GM12878 (cell line): ENCODE results near the gene POLR3A. TPM values are rescaled to one million over a fixed set of nuclear protein-coding genes. Genes with fewer than 3 reads are reported as not detected.

ENCODE experiments used
- ATAC-seq: fragments of 200-7000 bp; cut with Tn5 transposase; 3 replicates; pipeline ENCODE4 v1.9.1; 2020; ENCODE audit warnings: mild to moderate bottlenecking, moderate library complexity
- BruUV-seq: library from RNA; stranded (reverse); fragments of 400-500 nt; replicated peaks from 2 replicates; lab custom pipeline; 2021; lab: Mats Ljungman, UMichigan
- CTCF ChIA-PET: fragments of 300-600 bp; sonication (Branson Sonifier 250); formaldehyde crosslinking; extraction: SDS; loops from one replicate; lab custom pipeline; 2021; ENCODE audit warnings: inconsistent platforms; lab: Yijun Ruan, JAX
- POLR2A ChIA-PET: fragments of 350-600 bp; formaldehyde crosslinking; extraction: SDS; loops from one replicate; lab custom pipeline; 2021; ENCODE audit warnings: inconsistent platforms; lab: Charles Lee
- RAD21 ChIA-PET: fragments of 300-600 bp; sonication (Branson Sonifier 250); formaldehyde crosslinking; loops from one replicate; lab custom pipeline; 2023; ENCODE audit warnings: antibody characterized with exemption; ENCODE audit not compliant: unreplicated experiment; lab: Charles Lee
- SMC1A ChIA-PET: fragments of 300-600 bp; sonication (Branson Sonifier 250); formaldehyde crosslinking; loops from one replicate; lab custom pipeline; 2023; ENCODE audit not compliant: unreplicated experiment, uncharacterized antibody; lab: Charles Lee
- DNase-seq: peaks from one replicate; pipeline ENCODE4 v3.0.0-alpha.2; 2011; ENCODE audit warnings: low read depth, low spot score
- FAIRE-seq: peaks from 3 replicates; lab custom pipeline; 2011; peaks lifted over from hg19 to GRCh38; lab: Jason Lieb, UNC
- H2AFZ ChIP-seq: 2 replicates; pipeline ENCODE4 v1.6.0; 2011; ENCODE audit warnings: low read depth, low read length, control low read depth; ENCODE audit not compliant: control insufficient read depth
- H3K27ac ChIP-seq: 2 replicates; pipeline ENCODE4 v1.5.1; 2011; ENCODE audit warnings: control low read depth; ENCODE audit not compliant: control insufficient read depth, insufficient read depth
- H3K27me3 ChIP-seq, 2 experiments: replicated peaks in 1 of 2; 2 replicates each; pipeline versions ENCODE4 v1.6.0 to v1.6.1; 2011; ENCODE audit warnings: low read length in 1 of 2; ENCODE audit not compliant: control insufficient read depth in 2 of 2, insufficient read depth in 2 of 2
- H3K36me3 ChIP-seq, 2 experiments: 2 replicates each; pipeline ENCODE4 v1.5.1; 2011; ENCODE audit warnings: low read length in 1 of 2; ENCODE audit not compliant: control insufficient read depth in 2 of 2, insufficient read depth in 2 of 2
- H3K4me1 ChIP-seq: 2 replicates; pipeline ENCODE4 v1.6.1; 2011; ENCODE audit warnings: mild to moderate bottlenecking, low read length, moderate library complexity, mixed read lengths; ENCODE audit not compliant: control insufficient read depth, insufficient read depth
- H3K4me2 ChIP-seq: 2 replicates; pipeline ENCODE4 v1.6.0; 2011; ENCODE audit warnings: control low read depth; ENCODE audit not compliant: control insufficient read depth, insufficient read depth
- H3K4me3 ChIP-seq: fragments of 200-600 bp; sonication (generic); 2 replicates; pipeline ENCODE4 v1.5.1; 2016
- H3K79me2 ChIP-seq: 2 replicates; pipeline ENCODE4 v1.6.0; 2011; ENCODE audit warnings: low read length; ENCODE audit not compliant: control insufficient read depth, insufficient read depth
- H3K9ac ChIP-seq: 2 replicates; pipeline ENCODE4 v1.8.0; 2011; ENCODE audit warnings: low read length, control low read depth, mixed read lengths; ENCODE audit not compliant: control insufficient read depth, insufficient read depth
- H3K9me3 ChIP-seq: replicated peaks from 3 replicates; pipeline ENCODE4 v1.5.1; 2011; ENCODE audit warnings: mild to moderate bottlenecking, low read length; ENCODE audit not compliant: control insufficient read depth, insufficient read depth
- H4K20me1 ChIP-seq: 2 replicates; pipeline ENCODE4 v1.6.0; 2011; ENCODE audit not compliant: control insufficient read depth, insufficient read depth
- ATF2 ChIP-seq: IDR thresholded peaks from 2 replicates; pipeline ENCODE4 v1.6.1; 2012; ENCODE audit warnings: low read length, inconsistent platforms
- CHD2 ChIP-seq: IDR thresholded peaks from 2 replicates; pipeline ENCODE4 v1.6.1; 2011; ENCODE audit warnings: low read depth, low read length, improper control_type of control experiment, borderline replicate concordance
- CHD4 ChIP-seq: fragments of 200-600 bp; sonication (generic); IDR thresholded peaks from 2 replicates; pipeline ENCODE4 v1.6.1; 2016; ENCODE audit warnings: mild to moderate bottlenecking
- CTCF ChIP-seq, 3 experiments: IDR thresholded peaks in 2 of 3; conservative IDR thresholded peaks in 1 of 3; 2 replicates each; pipeline ENCODE4 v1.5.1; 2011; ENCODE audit warnings: low read depth in 3 of 3, low read length in 3 of 3, mild to moderate bottlenecking in 3 of 3, control low read depth in 2 of 3, moderate library complexity in 2 of 3, inconsistent platforms in 1 of 3, mixed read lengths in 1 of 3; ENCODE audit not compliant: control insufficient read depth in 2 of 3, insufficient read depth in 1 of 3; ENCODE audit errors: extremely low read depth in 1 of 3
- DPF2 ChIP-seq: fragments of 450-650 bp; IDR thresholded peaks from 2 replicates; pipeline ENCODE4 v1.6.1; 2017; ENCODE audit warnings: mild to moderate bottlenecking
- E2F4 ChIP-seq: IDR thresholded peaks from 2 replicates; pipeline ENCODE4 v1.6.1; 2012; ENCODE audit warnings: low read depth, low read length, improper control_type of control experiment
- MEF2A ChIP-seq: IDR thresholded peaks from 2 replicates; pipeline ENCODE4 v1.6.1; 2011; ENCODE audit warnings: low read depth, mild to moderate bottlenecking, low read length, moderate library complexity; ENCODE audit not compliant: insufficient read depth
- MTA2 ChIP-seq: fragments of 450-650 bp; IDR thresholded peaks from 2 replicates; pipeline ENCODE4 v1.6.1; 2016; ENCODE audit warnings: low read depth, mild to moderate bottlenecking, moderate library complexity
- PAX8 ChIP-seq: fragments of 450-650 bp; IDR thresholded peaks from 2 replicates; pipeline ENCODE4 v1.6.1; 2017; ENCODE audit warnings: mild to moderate bottlenecking, moderate library complexity
- POLR2AphosphoS2 ChIP-seq: IDR thresholded peaks from 2 replicates; pipeline ENCODE4 v1.6.1; 2011; ENCODE audit warnings: low read depth, mild to moderate bottlenecking, low read length, improper control_type of control experiment, moderate library complexity
- SREBF1 ChIP-seq: IDR thresholded peaks from 2 replicates; pipeline ENCODE4 v1.6.1; 2012; ENCODE audit warnings: mild to moderate bottlenecking, low read length
- SRF ChIP-seq, 2 experiments: IDR thresholded peaks; 2 replicates each; pipeline ENCODE4 v1.6.1; 2011; ENCODE audit warnings: low read depth in 2 of 2, low read length in 2 of 2, mild to moderate bottlenecking in 1 of 2, moderate library complexity in 1 of 2
- TARDBP ChIP-seq: IDR thresholded peaks from 2 replicates; pipeline ENCODE4 v1.6.1; 2016; ENCODE audit warnings: borderline replicate concordance
- ZNF274 ChIP-seq: IDR thresholded peaks from one replicate; pipeline ENCODE4 v1.8.0; 2011; ENCODE audit not compliant: insufficient read length, insufficient read depth
- ZZZ3 ChIP-seq: IDR thresholded peaks from 2 replicates; pipeline ENCODE4 v1.6.1; 2011; ENCODE audit warnings: low read depth; ENCODE audit not compliant: control insufficient read depth, insufficient read length
- WGBS: methylation state at CpG from one replicate; pipeline ENCODE4 v1.1.6; 2016; ENCODE audit warnings: low lambda C conversion rate; ENCODE audit not compliant: insufficient replicate concordance, insufficient coverage; ENCODE audit errors: missing lambda C conversion rate; 5-methylcytosine and 5-hydroxymethylcytosine counted together
- in situ Hi-C: fragments of 300-500 bp; cut with MboI; formaldehyde crosslinking; loops from 9 replicates; pipeline ENCODE4 v1.14.3; 2018; ENCODE audit warnings: mixed read lengths
- intact Hi-C: fragments of 100-400 bp; cut with micrococcal nuclease; formaldehyde crosslinking; loops from one replicate; pipeline ENCODE4 v1.14.2; 2022; ENCODE audit not compliant: unreplicated experiment
- polyA plus RNA-seq, 11 experiments: library from polyadenylated mRNA; depleted of rRNA in 4 of 11; unstranded in 6 of 11; stranded (reverse) in 5 of 11; fragments of >200 nt; fragmentation: Nextera tagmentation in 4 of 11; fragmentation: Illumina TruSeq in 1 of 11; extraction: Ambion mirVana in 4 of 11; extraction: Trizol in 1 of 11; gene quantifications; 1 replicate in 1 of 11; 2 replicates in 10 of 11; pipeline versions ENCODE4 v1.2.1 to v1.2.3, GENCODE V29; 2011 to 2016; ENCODE audit warnings: inconsistent platforms in 2 of 11, missing spikeins in 2 of 11, low read depth in 1 of 11
- total RNA-seq, 4 experiments: library from RNA; depleted of rRNA in 3 of 4; stranded (reverse); fragments of >200 nt in 3 of 4; fragmentation: Illumina TruSeq in 1 of 4; extraction: Trizol in 1 of 4; gene quantifications; 2 replicates each; pipeline versions ENCODE4 v1.2.1 to v1.2.3, GENCODE V29; 2013 to 2021

POLR3A gene
- total and polyA plus RNA-seq, 10 of the 15 experiments (the other 5 are each of a cell fraction or from before 2014, with no cell fraction given), result 5.4 to 20.4 (median 14.4) TPM

- no peak for ATAC-seq
- in situ Hi-C loops (no loop called here), intact Hi-C loops (no loop called here)
- TF ChIP-seq MTA2 (no peak), MEF2A (no peak), SRF (IDR thresholded peaks at IDR 0.05; ENCODE audit: low read depth in 2 of 2, low read length in 2 of 2) (no peak), ATF2 (no peak), CTCF (IDR thresholded peaks at IDR 0.05 in 2 of 3, conservative IDR thresholded peaks at IDR 0.05 in 1 of 3; ENCODE audit: control insufficient read depth in 2 of 3, extremely low read depth in 1 of 3, insufficient read depth in 1 of 3, low read depth in 3 of 3, low read length in 3 of 3) (no peak), ZNF274 (no peak), CHD4 (no peak), SREBF1 (no peak), DPF2 (no peak), PAX8 (no peak), POLR2AphosphoS2 (no peak), CHD2 (no peak), E2F4 (no peak), ZZZ3 (no peak), TARDBP (no peak)
- Histone ChIP-seq H3K27ac (no peak overlapping the region), H3K4me1 (no peaks in the 10 kb centered on the region), H3K9ac (no peak overlapping the region), H2AFZ (no peak overlapping the region), H3K36me3 (no peaks in the 10 kb centered on the region), H3K79me2 (no peaks in the 10 kb centered on the region), H3K4me2 (no peak overlapping the region), H3K4me3 (no peak overlapping the region), H3K9me3 (no peaks in the 10 kb centered on the region; the same call in 2 of the 3 replicates), H3K27me3 (no peaks in the 10 kb centered on the region), H4K20me1 (no peaks in the 10 kb centered on the region)
- no peak for DNase-seq
- no peak for FAIRE-seq
- BruUV-seq, result no TSS peak
- ChIA-PET SMC1A (no interaction called here), RAD21 (no interaction called here), CTCF (no interaction called here), POLR2A (no interaction called here)
- WGBS, result 23% methylated on average over 4 of the region's 4 CpGs
Observed at GRCh38 chr10:77959384-77959783, 69.9 kb downstream of the POLR3A start.
